ENCODE measurements around the gene CADM4.
"Not testable (repeated sequence)": the region's sequence is repeated elsewhere in the genome, so short reads cannot be mapped to it uniquely, and the experiment has no call there.

The CADM4 gene

GRCh38 chr19:43662487-43662886, 22.8 kb upstream of the CADM4 start:
- no peak for DNase-seq (ENCODE audit: low spot score)

GRCh38 chr19:43660971-43661360, 21.3 kb upstream of the CADM4 start:
- no peak for DNase-seq (ENCODE audit: low spot score)

GRCh38 chr19:43660301-43660970, 20.8 kb upstream of the CADM4 start:
- no peak for DNase-seq (ENCODE audit: low spot score)

GRCh38 chr19:43658494-43658893, 18.8 kb upstream of the CADM4 start:
- DNase-seq (ENCODE audit: low spot score) = no peak

- no peak for DNase-seq (ENCODE audit: low spot score)
These were observed 18.4 kb upstream of the CADM4 start for GRCh38 chr19:43658001-43658400.

GRCh38 chr19:43656436-43656835, 16.8 kb upstream of the CADM4 start:
- DNase-seq (ENCODE audit: low spot score) = no peak

GRCh38 chr19:43652546-43652874, 12.9 kb upstream of the CADM4 start:
- DNase-seq (ENCODE audit: low spot score) = no peak

GRCh38 chr19:43651758-43652545, 12.3 kb upstream of the CADM4 start:
- peak; percentile 76 for DNase-seq (ENCODE audit: low spot score)

- not testable (repeated sequence) for DNase-seq (ENCODE audit: low spot score)
These were observed 10.6 kb upstream of the CADM4 start for GRCh38 chr19:43650276-43650675.

- no peak for DNase-seq (ENCODE audit: low spot score)
These were observed 9.9 kb upstream of the CADM4 start for GRCh38 chr19:43649514-43649913.

- DNase-seq (ENCODE audit: low spot score) = no peak
These were observed 9.0 kb upstream of the CADM4 start for GRCh38 chr19:43648633-43649032.

GRCh38 chr19:43644181-43644580, 4.5 kb upstream of the CADM4 start:
- DNase-seq (ENCODE audit: low spot score) = no peak

GRCh38 chr19:43643326-43643725, 3.7 kb upstream of the CADM4 start:
- DNase-seq (ENCODE audit: low spot score) = no peak

- no peak for DNase-seq (ENCODE audit: low spot score)
These were observed 2.9 kb upstream of the CADM4 start for GRCh38 chr19:43642531-43642930.

- DNase-seq (ENCODE audit: low spot score) = no peak
These were observed 1.7 kb upstream of the CADM4 start for GRCh38 chr19:43641333-43641732.

- DNase-seq (ENCODE audit: low spot score) = no peak
These were observed 741 bp upstream of the CADM4 start for GRCh38 chr19:43640424-43640757.

- DNase-seq (ENCODE audit: low spot score) = no peak
These were observed 593 bp downstream of the CADM4 start for GRCh38 chr19:43638995-43639518.

- no peak for DNase-seq (ENCODE audit: low spot score)
These were observed 1.2 kb downstream of the CADM4 start for GRCh38 chr19:43638214-43638994.

GRCh38 chr19:43636121-43636683, 3.4 kb downstream of the CADM4 start:
- no peak for DNase-seq (ENCODE audit: low spot score)

- not testable (repeated sequence) for DNase-seq (ENCODE audit: low spot score)
These were observed 4.1 kb downstream of the CADM4 start for GRCh38 chr19:43635561-43635940.

GRCh38 chr19:43634872-43635560, 4.6 kb downstream of the CADM4 start:
- DNase-seq (ENCODE audit: low spot score) = peak; percentile 33

GRCh38 chr19:43634506-43634871, 5.2 kb downstream of the CADM4 start:
- DNase-seq (ENCODE audit: low spot score) = no peak
